GM19372 (cell line): ENCODE results near the gene RHBDD3.
"Not testable (repeated sequence)": the region's sequence is repeated elsewhere in the genome, so short reads cannot be mapped to it uniquely, and the experiment has no call there.

Source experiments
- ATAC-seq: cut with Tn5 transposase; IDR thresholded peaks from one replicate; pipeline ENCODE4 v1.9.1; 2021; ENCODE audit warnings: mild to moderate bottlenecking, low read depth, moderate library complexity; ENCODE audit not compliant: unreplicated experiment

RHBDD3 gene

GRCh38 chr22:29219881-29220670, 47.7 kb downstream of the RHBDD3 start:
- ATAC-seq: no peak

- not testable (repeated sequence) for ATAC-seq
Measured at GRCh38 chr22:29219409-29219782, 48.4 kb downstream of the RHBDD3 start.

GRCh38 chr22:29218758-29219408, 48.9 kb downstream of the RHBDD3 start:
- no peak for ATAC-seq

DNA sequence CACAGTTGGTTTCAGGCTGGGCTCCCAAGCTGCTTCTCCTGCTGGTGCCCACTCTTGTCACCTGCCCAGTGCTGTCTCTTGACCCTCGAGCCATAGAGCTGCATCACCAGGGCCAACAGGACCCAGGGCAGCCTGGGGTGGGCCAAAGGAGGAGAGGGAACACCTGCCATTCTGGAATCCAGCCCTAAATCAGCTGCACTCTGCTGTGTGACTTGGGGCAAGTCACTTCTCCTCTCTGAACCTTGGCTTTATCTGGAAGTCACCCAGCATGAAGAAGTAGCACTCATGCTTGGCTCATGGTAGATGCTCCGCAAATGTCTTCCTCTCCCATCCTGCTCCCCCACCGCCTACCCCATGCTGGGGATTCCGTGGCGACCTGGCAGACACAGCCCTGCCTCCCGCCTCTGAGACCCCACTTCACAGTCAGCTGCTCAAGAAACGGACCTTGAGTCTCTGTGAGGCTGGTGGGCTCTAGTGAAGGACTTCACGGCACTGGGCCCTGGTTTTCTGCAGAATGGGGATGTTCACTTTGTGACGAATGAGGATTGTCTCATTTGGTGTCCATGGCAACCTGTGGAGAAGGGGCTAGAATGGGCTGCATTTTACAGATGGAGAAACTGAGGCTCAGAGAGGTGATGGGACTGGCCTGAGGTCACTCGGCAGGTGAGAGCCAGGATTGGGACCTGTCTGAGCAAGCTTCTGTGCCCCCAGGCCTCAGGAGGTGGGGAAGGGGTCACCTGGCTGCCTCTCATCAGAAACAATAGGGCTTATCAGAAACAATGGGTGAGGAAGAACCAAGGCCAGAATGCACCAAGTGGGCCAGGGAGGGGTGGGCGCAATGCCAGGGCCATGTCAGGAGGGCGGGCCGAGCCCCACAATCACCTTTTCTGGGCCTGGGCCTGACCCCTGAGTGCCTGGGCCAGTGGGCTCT, 49.7 kb downstream of the RHBDD3 start:
- no peak for ATAC-seq

DNA sequence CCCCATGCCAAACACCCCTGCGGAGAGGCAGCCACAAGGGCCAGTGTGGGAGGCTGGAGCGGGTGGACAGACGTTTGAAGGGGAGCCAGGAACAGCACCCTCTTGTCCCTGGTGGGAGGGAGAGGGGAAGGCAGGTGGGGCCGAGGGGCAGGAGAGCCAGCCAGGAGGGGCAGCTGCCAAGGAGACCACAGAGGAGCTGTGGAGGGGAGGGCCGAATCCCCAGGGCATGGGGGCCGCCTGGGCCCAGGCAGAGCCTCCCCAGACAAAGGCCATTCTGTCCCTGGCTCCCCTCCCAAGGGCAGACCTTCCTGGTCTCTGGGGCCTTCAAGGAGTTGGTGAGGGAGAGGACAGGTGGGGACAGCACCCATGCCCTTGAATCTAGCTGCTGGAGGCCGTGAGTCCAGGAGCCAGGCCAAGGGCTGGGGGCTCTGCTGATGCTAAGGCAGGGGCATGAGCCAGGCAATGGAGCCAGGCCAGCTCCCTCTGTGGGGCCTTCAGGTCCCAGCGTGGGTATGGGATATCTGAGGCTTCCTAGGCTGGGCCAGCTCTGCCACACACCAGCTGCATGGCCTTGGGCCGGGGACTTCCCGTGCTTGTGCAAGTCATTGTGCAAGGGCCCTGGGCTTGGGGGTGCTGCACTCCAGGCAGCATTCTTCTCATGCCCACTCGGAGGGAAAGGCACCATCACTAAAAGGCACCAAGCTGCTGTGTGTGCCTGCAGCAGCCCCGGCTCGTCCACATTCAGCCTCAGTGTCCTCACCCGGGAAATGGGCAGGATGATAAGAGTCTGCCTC, 50.7 kb downstream of the RHBDD3 start:
- ATAC-seq: no peak

DNA sequence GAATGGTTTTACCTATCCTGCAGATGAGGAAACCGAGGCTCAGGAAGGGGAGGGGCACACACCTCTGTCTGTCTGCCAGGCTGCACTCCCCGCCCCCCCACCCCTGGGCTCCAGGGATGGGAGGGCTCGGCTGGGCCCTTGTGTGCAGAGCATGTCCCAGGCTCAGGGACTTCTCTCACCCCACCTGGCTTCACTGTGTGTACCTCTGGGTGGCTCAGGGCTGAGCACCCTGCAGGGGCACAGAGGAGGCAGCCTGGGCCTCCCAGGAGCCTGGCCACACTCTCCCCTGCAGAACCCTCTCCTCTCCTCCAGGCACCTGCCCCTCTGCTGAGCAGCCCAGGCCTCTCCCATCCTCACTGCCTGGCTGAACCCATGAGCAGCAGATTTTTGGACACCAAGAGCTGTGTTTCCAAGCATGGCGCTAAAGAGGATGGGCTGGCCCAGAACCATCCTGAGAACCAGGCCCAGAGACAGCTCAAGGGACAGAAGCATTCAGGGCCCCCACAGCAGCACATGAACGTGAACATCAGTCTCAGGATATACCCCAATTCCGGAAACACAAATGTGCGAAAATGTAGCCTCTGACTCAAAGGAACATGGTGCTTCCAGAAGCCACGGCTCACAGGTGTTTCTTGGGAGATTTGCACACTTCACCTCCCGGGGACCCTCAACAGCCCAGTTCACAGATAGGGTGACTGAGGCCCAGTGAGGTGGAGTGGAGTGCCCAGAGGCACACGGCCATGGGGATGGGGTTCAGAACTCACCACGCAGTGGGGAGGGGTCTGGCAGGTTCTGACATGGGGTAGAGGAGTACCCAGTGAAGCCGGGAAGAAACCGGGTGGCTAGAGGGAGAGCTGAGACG, 51.5 kb downstream of the RHBDD3 start:
- no peak for ATAC-seq

DNA sequence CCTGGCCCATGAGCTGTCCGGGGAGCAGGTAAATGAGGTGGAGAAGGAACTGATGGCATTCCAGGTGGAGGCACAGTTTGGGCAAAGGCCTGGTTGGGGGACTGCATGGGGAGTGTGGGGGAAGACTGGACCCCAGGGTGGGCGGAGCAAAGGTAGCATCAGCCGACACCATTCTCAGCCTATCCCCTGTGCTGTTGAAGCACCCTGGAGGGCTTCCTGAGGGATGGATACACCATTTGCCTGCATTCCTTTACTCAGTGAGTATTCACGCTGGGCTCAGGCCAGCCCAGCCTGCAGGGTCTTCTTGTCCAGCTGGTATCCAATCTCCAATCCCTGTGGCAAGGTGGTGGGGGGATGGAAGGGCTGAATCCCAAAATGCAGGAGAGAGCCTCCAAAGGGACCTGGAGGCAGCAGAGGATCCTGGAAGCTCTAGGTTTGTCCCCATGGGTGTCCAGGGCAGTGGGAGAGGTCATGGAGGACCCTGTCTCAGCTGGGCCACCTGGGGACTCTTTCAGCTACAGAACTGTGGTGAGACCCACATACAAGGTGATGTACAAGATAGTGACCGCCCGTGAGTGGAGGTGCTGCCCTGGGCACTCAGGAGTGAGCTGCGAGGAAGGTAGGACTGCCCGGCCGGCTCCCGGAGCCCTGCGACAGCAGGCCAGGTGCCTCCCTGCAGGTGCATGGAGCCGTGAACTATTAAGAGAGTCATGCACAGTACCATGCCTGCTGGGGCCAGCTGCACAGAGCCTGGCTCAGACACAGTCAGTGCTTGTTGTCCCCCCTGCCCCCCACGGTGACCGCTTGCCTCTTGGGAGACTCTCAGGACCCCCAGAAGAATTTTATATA, 52.5 kb downstream of the RHBDD3 start:
- ATAC-seq: no peak

GRCh38 chr22:29214232-29214631, 53.5 kb downstream of the RHBDD3 start:
- ATAC-seq: no peak

GRCh38 chr22:29213493-29213892, 54.3 kb downstream of the RHBDD3 start:
- ATAC-seq: no peak

- no peak for ATAC-seq
Measured at GRCh38 chr22:29212743-29213142, 55.0 kb downstream of the RHBDD3 start.

DNA sequence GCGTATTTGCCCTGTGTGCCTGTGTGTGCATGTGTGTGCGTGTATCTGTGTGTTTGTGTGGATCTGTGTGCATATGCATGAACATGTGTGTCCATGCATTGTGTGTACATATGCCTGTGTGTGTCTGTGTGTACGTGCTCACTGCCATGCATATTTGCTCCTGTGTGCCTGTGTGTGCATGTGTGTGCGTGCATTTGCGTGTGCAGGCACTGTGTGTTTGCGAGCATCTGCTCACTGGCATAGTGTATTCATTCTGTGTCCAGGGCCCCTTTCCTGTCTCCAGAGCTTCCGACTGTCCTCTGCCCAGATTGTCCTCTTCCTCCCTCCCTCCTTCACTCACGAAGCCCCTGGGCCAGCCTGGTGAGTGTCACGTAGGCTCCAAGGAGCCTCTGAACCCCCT, 56.3 kb downstream of the RHBDD3 start:
- ATAC-seq: no peak

DNA sequence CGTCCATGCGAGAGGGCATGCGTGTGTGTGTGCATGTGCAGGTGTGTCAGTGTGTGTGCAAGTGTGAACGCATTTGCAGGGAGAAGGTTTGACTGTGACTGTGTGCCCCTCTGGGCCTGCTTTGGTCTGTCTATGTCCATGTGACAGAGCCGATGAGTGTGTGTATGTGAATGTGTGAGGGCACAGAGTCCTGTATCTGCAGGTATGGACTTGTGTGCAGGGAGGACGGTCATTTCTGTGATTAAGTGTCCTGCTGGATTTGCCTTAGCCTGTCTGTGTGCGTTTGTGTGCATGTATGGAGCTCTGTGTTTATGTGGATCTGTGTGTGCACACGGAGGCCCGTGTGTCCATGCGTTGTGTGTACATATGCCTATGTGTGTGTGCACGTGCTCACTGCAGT, 56.7 kb downstream of the RHBDD3 start:
- no peak for ATAC-seq
